GM23248 (cell line): Measurements from ENCODE around the gene CDKAL1.
"Not testable (repeated sequence)": the region's sequence is repeated elsewhere in the genome, so short reads cannot be mapped to it uniquely, and the experiment has no call there.

Experiments
- EZH2 ChIP-seq: fragments of 200-600 bp; sonication (generic); IDR thresholded peaks from 2 replicates; pipeline ENCODE4 v1.6.1; 2018; ENCODE audit warnings: antibody characterized with exemption, mild to moderate bottlenecking; ENCODE audit not compliant: insufficient read depth, poor library complexity, severe bottlenecking
- EZH2phosphoT487 ChIP-seq: fragments of 200-600 bp; sonication (generic); IDR thresholded peaks from 2 replicates; pipeline ENCODE4 v1.6.1; 2018; ENCODE audit warnings: antibody characterized with exemption, moderate library complexity, mild to moderate bottlenecking, low read depth; ENCODE audit not compliant: insufficient read depth

- not testable (repeated sequence) for TF ChIP-seq EZH2, EZH2phosphoT487
These were observed 186.9 kb downstream of the CDKAL1 start for GRCh38 chr6:20721121-20721520.
